Tibial nerve (tissue), 4 donors: Measurements from ENCODE around the gene AMPD3.

Experiments used
- CTCF ChIP-seq, 5 experiments: fragments of 200-600 bp in 3 of 5; fragments of 450-650 bp in 2 of 5; sonication (generic) in 3 of 5; IDR thresholded peaks; one replicate each; pipeline ENCODE4 v1.5.1; 2016 to 2019; ENCODE audit warnings: antibody characterized with exemption in 5 of 5, mild to moderate bottlenecking in 3 of 5, moderate library complexity in 2 of 5
- EP300 ChIP-seq, 2 donors: sonication (generic); formaldehyde crosslinking; IDR thresholded peaks; one replicate each; pipeline ENCODE4 v1.6.1; 2017; ENCODE audit warnings: antibody characterized with exemption in 2 of 2, mild to moderate bottlenecking in 1 of 2
- POLR2A ChIP-seq, 2 donors: fragments of 450-650 bp; IDR thresholded peaks; one replicate each; pipeline ENCODE4 v1.6.1; 2017; ENCODE audit warnings: antibody characterized with exemption in 2 of 2, mild to moderate bottlenecking in 2 of 2, moderate library complexity in 2 of 2

- TF ChIP-seq POLR2A (IDR thresholded peaks at IDR 0.05) (no peak), CTCF (IDR thresholded peaks at IDR 0.05) (no peak), EP300 (IDR thresholded peaks at IDR 0.05) (no peak)
These were observed 26.7 kb downstream of the AMPD3 start for GRCh38 chr11:10481560-10482349.
